ENCODE results near the gene ABTB1. TPM values are rescaled to one million over a fixed set of nuclear protein-coding genes. Genes with fewer than 3 reads are reported as not detected.

ABTB1 gene
- polyA plus RNA-seq, 1 of the 3 experiments (the other 2 are of a cell fraction) = 30.8 TPM

- Histone ChIP-seq H3K9ac (no peak overlapping the region), H3K4me3 (ENCODE audit: low read depth in 2 of 2, low read length in 1 of 2) (no peak overlapping the region), H2AFZ (ENCODE audit: low read depth) (no peak overlapping the region), H3K4me2 (no peak overlapping the region), H3K9me3 (no peaks in the 10 kb centered on the region), H3K27ac (ENCODE audit: low read depth in 2 of 2, low read length in 1 of 2) (no peak overlapping the region), H3F3A (replicated peaks; ENCODE audit: insufficient read depth) (peaks cover 4% of the 10 kb centered on the region), H3K36me3 (replicated peaks in 1 of 2; ENCODE audit: control insufficient read depth in 1 of 2, insufficient read depth in 2 of 2, low read length in 1 of 2) (no peaks in the 10 kb centered on the region), H3K27me3 (ENCODE audit: insufficient read depth) (no peaks in the 10 kb centered on the region), H3K79me2 (ENCODE audit: insufficient read depth) (no peaks in the 10 kb centered on the region), H3K4me1 (ENCODE audit: control insufficient read depth in 1 of 2, insufficient read depth in 2 of 2, low read depth in 1 of 2, low read length in 1 of 2) (peaks cover 0 to 25% of the 10 kb centered on the region in 2 experiments; a peak in 2 of 4 replicates), H3K9me2 (no peaks in the 10 kb centered on the region), H4K20me1 (ENCODE audit: insufficient read depth) (no peaks in the 10 kb centered on the region)
- 98% methylated on average over 3 of the region's 4 CpGs for WGBS (ENCODE audit: low lambda C conversion rate)
- no peak for DNase-seq
- TF ChIP-seq RFX5 (IDR thresholded peaks at IDR 0.05; ENCODE audit: low read length) (no peak), FOXJ3 (CRISPR knock-in tag; IDR thresholded peaks at IDR 0.05) (no peak), TCF12 (IDR thresholded peaks at IDR 0.05) (no peak)
- ChIA-PET POLR2A (no interaction called here), CTCF (interaction anchor here (0.7 to 3.4 kb wide), 5 partner anchors 17 to 310 kb away, joined by 3 to 35 read pairs (median 8); no protein-coding TSS in a partner anchor)
These were observed 22.5 kb upstream of the ABTB1 start for GRCh38 chr3:127650236-127650635.

- WGBS (ENCODE audit: low lambda C conversion rate) = 47% methylated on average over 5 of the region's 8 CpGs
- ChIA-PET CTCF (interaction anchor here (0.7 to 3.4 kb wide), 28 partner anchors 9 to 482 kb away, joined by 3 to 35 read pairs (median 6); partner anchors contain the start of gene ABTB1), POLR2A (no interaction called here)
- Histone ChIP-seq H3K9me2 (no peaks in the 10 kb centered on the region), H3K4me3 (ENCODE audit: low read depth in 2 of 2, low read length in 1 of 2) (no peak overlapping the region), H3K36me3 (replicated peaks in 1 of 2; ENCODE audit: control insufficient read depth in 1 of 2, insufficient read depth in 2 of 2, low read length in 1 of 2) (no peaks in the 10 kb centered on the region), H3K27me3 (ENCODE audit: insufficient read depth) (no peaks in the 10 kb centered on the region), H3K79me2 (ENCODE audit: insufficient read depth) (no peaks in the 10 kb centered on the region), H3K9me3 (no peaks in the 10 kb centered on the region), H3K4me2 (no peak overlapping the region), H3K9ac (no peak overlapping the region), H2AFZ (ENCODE audit: low read depth) (no peak overlapping the region), H3K27ac (ENCODE audit: low read depth in 2 of 2, low read length in 1 of 2) (no peak overlapping the region), H4K20me1 (ENCODE audit: insufficient read depth) (no peaks in the 10 kb centered on the region), H3F3A (replicated peaks; ENCODE audit: insufficient read depth) (peaks cover 14% of the 10 kb centered on the region), H3K4me1 (ENCODE audit: control insufficient read depth in 1 of 2, insufficient read depth in 2 of 2, low read depth in 1 of 2, low read length in 1 of 2) (peaks cover 0 to 16% of the 10 kb centered on the region in 2 experiments; a peak in 2 of 4 replicates)
- TF ChIP-seq TAF1 (IDR thresholded peaks at IDR 0.05; ENCODE audit: borderline replicate concordance, low read depth, low read length) (no peak), NRF1 (IDR thresholded peaks at IDR 0.05; ENCODE audit: low read depth, low read length) (no peak), GABPA (IDR thresholded peaks at IDR 0.05; ENCODE audit: low read depth) (no peak), FOSL2 (IDR thresholded peaks at IDR 0.05; ENCODE audit: borderline replicate concordance, low read depth) (no peak), FOXJ3 (CRISPR knock-in tag; IDR thresholded peaks at IDR 0.05) (no peak), MEF2A (IDR thresholded peaks at IDR 0.05; ENCODE audit: borderline replicate concordance, low read depth) (no peak), SIN3A (IDR thresholded peaks at IDR 0.05; ENCODE audit: borderline replicate concordance, low read depth, low read length) (no peak), RXRA (IDR thresholded peaks at IDR 0.05; ENCODE audit: borderline replicate concordance, low read depth) (no peak), JUND (IDR thresholded peaks at IDR 0.05) (no peak), CTCF (IDR thresholded peaks at IDR 0.05) (no peak), RCOR1 (IDR thresholded peaks at IDR 0.05; ENCODE audit: low read length) (no peak), SMC3 (IDR thresholded peaks at IDR 0.05; ENCODE audit: low read depth, low read length) (no peak), PBX3 (IDR thresholded peaks at IDR 0.05) (no peak), YY1 (IDR thresholded peaks at IDR 0.05; ENCODE audit: low read depth) (no peak), ZBTB33 (IDR thresholded peaks at IDR 0.05; ENCODE audit: borderline replicate concordance, low read depth) (no peak), USF1 (IDR thresholded peaks at IDR 0.05; ENCODE audit: borderline replicate concordance, low read depth) (no peak), POLR2AphosphoS5 (IDR thresholded peaks at IDR 0.05; ENCODE audit: low read depth, low read length) (no peak)
- no peak for DNase-seq
These were observed 21.1 kb upstream of the ABTB1 start for GRCh38 chr3:127651516-127652172.
